HG03108 (cell line): ENCODE measurements around the gene NPIPA8.
"Not testable (repeated sequence)": the region's sequence is repeated elsewhere in the genome, so short reads cannot be mapped to it uniquely, and the experiment has no call there.

Source experiments
- ATAC-seq: cut with Tn5 transposase; IDR thresholded peaks from one replicate; pipeline ENCODE4 v1.9.1; 2021; ENCODE audit warnings: moderate library complexity; ENCODE audit not compliant: unreplicated experiment

NPIPA8 gene

GRCh38 chr16:18336636-18337035 lies at the start of gene NPIPA8:
Gene NPIPA8 (minus strand): TSS chr16:18336736. CDS start chr16:18332662, 4,074 bp downstream.
- not testable (repeated sequence) for ATAC-seq

- not testable (repeated sequence) for ATAC-seq
Measured at GRCh38 chr16:18385285-18385684, 48.7 kb upstream of the NPIPA8 start.

- not testable (repeated sequence) for ATAC-seq
Measured at GRCh38 chr16:18384869-18385268, 48.3 kb upstream of the NPIPA8 start.

DNA sequence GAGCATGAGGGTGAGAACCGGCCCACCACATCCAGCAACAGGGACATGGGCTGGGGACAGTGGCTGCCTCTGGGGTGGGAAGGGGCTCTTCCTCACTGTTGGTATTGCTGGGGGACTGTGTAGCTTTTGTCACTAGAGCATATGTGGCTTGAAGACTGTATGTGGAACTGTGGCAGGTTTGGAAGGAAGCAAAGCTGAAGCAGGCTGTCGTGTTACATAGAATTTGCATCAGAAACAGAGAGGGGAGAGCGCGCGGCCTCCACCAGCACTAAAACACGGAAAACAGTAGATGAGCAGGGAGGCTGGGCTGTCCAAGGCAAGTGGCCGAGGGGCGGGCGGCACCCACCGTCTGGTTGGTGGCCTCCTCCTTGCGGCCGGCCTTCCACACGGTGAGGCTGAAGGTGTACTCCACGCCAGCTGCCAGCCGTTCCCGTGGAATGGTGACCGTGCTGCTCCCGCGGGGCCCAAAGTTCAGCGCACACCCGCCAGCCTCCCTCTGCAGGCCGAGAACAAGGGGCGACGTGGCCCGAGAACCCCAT lies 47.6 kb upstream of the NPIPA8 start:
- ATAC-seq, result not testable (repeated sequence)

GRCh38 chr16:18382696-18383095 lies 46.2 kb upstream of the NPIPA8 start:
- ATAC-seq, result not testable (repeated sequence)

DNA sequence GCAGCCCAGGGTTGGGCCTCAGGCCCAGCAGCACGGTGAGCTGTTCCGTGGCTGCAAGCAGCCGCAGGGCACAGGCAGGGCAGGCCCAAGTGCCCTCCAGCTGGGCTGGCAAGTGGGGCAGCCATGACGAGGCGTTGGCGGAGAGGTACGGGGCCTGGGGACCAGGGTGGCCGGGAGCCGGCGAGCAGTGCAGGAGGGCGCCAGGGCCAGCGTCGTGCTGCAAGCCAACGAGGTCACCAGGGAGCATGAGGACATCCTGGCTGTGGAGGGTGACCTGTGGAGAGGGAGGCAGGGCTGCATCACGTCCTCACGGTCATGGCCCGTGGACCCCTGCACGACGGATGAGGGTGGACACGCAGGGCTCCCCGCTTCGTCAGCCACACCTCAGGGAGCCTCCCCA lies 11.2 kb upstream of the NPIPA8 start:
- not testable (repeated sequence) for ATAC-seq

DNA sequence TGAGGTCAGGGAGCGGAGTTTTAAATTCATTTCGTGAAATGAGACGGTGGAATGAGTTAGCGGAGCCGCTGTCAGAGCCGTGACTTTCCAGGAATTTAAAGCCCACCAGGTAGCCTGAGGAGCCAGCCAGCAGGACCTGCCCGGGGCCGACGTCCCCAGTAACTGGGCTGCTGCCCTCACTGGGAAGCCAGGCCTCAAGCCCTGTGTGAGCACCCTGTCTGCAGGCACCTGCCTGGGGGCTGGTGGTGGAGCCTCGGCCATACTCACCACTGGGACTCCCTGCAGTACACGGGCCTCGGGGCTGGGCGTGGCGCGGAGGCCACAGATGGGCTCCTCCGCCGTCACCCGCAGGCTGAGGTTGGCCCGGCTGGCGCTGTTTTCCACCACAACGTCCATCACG lies 10.5 kb upstream of the NPIPA8 start:
- not testable (repeated sequence) for ATAC-seq

DNA sequence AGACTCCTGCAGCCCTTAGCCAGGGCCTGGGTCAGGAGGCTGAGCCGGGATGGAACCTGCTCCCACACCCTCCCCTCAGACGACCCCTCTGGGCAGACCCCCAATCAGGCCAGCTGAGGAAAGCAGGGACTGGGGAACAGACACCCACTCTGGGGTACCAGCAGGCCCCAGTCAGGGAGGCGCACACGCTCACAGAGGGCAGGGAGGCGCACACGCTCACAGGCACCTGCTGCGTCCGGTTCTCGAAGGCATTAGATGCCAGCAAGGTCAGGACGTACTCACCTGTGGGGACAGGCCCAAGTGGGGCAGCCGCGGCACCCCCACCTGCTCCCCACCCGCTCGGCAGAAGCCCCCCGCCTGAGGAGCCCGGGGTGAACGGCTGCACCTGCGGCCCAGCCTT lies 8.1 kb upstream of the NPIPA8 start:
- not testable (repeated sequence) for ATAC-seq

- ATAC-seq, result not testable (repeated sequence)
Measured at GRCh38 chr16:18341986-18342385, 5.5 kb upstream of the NPIPA8 start.

DNA sequence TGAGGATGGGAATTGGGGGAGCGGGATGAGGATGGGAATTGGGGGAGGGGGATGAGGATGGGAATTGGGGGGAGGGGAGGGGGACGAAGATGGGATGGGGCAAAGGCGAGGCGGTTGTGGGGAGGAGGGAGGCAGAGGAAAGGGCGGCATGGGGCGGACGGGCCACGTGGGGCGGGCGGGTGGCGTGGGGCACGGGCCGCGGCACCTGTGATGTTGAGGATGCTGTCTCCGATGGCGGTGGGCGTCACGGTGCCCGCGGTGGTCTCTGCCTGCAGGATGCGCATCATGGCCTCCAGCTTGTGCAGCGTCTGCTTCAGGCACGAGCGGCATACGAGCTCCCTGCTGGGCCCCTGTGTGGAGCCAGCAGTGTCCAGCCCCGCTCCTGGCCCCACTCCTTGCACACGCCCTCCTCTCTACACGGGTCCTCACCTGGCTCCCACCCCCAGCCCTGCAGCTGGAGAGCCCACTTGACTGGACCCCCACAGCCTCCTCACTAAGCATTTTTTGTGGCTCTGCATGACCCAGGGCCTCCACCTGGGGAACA lies 5.0 kb upstream of the NPIPA8 start:
- not testable (repeated sequence) for ATAC-seq

- ATAC-seq, result not testable (repeated sequence)
Measured at GRCh38 chr16:18339210-18339609, 2.7 kb upstream of the NPIPA8 start.

DNA sequence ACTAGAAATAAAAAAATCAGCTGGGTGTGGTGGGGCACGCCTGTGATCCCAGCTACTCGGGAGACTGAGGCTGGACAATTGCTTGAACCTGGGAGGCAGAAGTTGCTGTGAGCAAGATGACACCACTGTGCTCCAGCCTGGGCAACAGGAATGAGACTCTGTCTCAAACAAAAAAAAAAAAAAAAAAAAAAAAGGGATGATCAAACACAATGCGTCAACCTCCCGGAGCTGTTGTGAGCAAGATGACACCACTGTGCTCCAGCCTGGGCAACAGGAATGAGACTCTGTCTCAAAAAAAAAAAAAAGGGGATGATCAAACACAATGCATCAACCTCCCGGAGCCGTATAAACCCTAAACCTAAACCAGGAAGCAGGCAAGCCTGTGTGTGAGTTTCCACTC lies 24.7 kb downstream of the NPIPA8 start:
- ATAC-seq, result not testable (repeated sequence)

- not testable (repeated sequence) for ATAC-seq
Measured at GRCh38 chr16:18309159-18309558, 27.4 kb downstream of the NPIPA8 start.

DNA sequence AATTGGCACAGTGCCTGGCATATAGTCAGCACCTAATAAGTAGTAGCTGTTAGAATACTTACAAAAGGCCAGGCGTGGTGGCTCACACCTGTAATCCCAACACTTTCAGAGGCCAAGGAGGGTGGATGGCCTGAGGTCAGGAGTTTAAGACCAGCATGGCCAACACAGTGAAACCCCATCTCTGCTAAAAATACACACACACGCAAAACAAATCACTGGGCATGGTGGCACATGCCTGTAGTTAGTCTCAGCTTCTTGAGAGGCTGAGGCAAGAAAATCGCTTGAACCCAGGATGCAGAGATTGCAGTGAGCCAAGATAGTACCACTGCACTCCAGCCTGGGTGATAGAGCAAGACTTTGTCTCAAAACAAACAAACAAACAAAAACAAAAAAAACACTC lies 29.3 kb downstream of the NPIPA8 start:
- ATAC-seq, result not testable (repeated sequence)

DNA sequence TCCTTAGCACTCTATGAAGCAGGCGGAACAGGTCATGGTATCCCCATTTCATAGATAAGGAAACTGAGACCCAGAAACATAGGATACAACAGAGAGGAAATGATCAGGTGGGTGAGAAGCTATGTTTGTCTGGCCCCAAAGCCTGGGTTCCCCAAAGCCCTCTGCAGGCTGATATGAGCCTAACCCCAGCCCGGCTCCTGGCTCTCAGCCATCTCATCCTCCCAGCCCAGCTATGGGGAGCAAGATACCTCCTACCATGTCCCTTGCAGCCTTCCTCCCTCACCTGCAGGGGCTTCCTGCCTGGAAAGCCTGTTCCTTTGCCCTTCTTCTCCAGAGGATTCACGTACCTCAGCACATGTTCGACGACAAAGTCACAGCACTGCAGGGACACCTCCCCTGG lies 30.5 kb downstream of the NPIPA8 start:
- ATAC-seq, result not testable (repeated sequence)

GRCh38 chr16:18303059-18303706 lies 33.4 kb downstream of the NPIPA8 start:
- not testable (repeated sequence) for ATAC-seq

- ATAC-seq, result not testable (repeated sequence)
Measured at GRCh38 chr16:18297714-18298113, 38.8 kb downstream of the NPIPA8 start.

GRCh38 chr16:18296931-18297330 lies 39.6 kb downstream of the NPIPA8 start:
- ATAC-seq, result not testable (repeated sequence)

GRCh38 chr16:18294371-18294770 lies 42.2 kb downstream of the NPIPA8 start:
- not testable (repeated sequence) for ATAC-seq

DNA sequence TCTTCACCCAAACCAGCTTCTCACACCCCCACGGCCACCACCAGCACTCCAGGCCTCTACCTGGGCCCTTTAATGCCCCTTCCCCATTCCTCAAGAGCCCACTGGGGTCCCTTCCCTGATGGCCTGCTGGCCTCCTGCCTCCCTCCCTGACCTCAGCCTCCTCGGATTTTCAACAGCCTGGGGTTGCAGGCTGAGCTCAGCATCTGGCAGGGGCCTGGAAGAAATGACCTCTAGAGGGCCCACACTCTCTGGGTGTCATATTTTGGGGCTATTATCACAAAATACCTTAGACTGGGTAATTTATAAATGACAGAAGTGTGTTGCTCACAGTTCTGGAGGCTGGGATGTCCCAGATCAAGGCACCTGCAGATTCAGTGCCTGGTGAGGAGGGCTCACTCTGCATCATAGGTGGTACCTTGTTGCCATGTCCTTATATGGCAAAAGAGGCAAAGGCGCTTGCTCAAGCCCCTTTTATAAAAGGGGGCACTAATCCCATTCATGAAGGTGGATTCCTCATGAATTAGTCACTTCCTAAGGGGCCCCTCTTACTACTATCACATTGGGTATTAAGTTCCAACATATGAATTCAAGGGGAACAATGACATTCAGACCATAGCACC lies 43.1 kb downstream of the NPIPA8 start:
- ATAC-seq, result not testable (repeated sequence)

- ATAC-seq, result not testable (repeated sequence)
Measured at GRCh38 chr16:18290959-18291358, 45.6 kb downstream of the NPIPA8 start.

- not testable (repeated sequence) for ATAC-seq
Measured at GRCh38 chr16:18286342-18286741, 50.2 kb downstream of the NPIPA8 start.
